SH-SY5Y (cell line): ENCODE results near the gene PTPRD.

Experiments used
- GATA2 ChIP-seq: IDR thresholded peaks from 2 replicates; pipeline ENCODE4 v1.6.1; 2011; ENCODE audit warnings: mild to moderate bottlenecking, low read depth, low read length
- GATA3 ChIP-seq: IDR thresholded peaks from 2 replicates; pipeline ENCODE4 v1.6.1; 2011; ENCODE audit warnings: low read depth, mild to moderate bottlenecking, low read length, moderate library complexity

PTPRD gene

GRCh38 chr9:8838136-8838535 lies 1774.7 kb downstream of the PTPRD start:
- TF ChIP-seq GATA2 (no peak), GATA3 (no peak)

DNA sequence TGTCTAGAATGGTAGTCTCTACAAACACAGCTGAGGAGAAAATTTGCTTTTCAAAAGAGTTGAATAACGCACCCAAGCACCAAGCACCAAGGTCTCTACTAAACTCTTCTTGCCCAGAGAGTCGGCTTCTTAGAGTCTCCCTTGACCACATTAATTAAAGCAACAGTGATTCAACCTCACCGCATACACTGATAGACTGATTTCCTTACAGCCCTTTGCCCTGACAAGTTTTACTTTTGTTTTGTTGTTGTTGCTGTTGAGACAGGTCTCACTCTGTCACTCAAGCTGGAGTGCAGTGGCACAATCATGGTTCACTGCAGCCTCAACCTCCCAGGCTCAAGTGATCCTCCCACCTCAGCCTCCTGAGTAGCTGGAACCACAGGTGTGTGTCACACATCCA lies 1777.5 kb downstream of the PTPRD start:
- TF ChIP-seq GATA2 (no peak), GATA3 (no peak)

- TF ChIP-seq GATA2 (no peak), GATA3 (no peak)
These were observed 1779.8 kb downstream of the PTPRD start for GRCh38 chr9:8832955-8833354.

GRCh38 chr9:8832386-8832785 lies 1780.4 kb downstream of the PTPRD start:
- TF ChIP-seq GATA2 (no peak), GATA3 (no peak)

DNA sequence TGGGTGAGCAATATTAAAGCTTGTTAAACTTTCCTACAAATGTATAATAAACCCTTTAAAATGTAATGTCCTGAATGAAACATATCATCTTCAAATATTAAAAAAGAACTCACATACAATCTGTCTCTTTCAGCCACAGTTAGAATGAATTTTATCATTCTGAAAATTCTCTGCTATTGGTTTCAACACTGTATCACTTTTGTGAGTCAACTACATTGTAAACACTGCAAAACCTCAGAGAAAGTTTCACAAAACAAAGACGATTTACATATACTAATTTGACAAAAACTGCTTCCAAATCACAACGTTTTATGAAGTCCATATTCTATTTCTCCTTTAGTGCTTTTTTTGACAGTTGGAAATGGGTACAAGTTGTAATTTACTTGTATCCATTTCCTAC lies 1781.2 kb downstream of the PTPRD start:
- no peak for TF ChIP-seq GATA2
- no peak for TF ChIP-seq GATA3

DNA sequence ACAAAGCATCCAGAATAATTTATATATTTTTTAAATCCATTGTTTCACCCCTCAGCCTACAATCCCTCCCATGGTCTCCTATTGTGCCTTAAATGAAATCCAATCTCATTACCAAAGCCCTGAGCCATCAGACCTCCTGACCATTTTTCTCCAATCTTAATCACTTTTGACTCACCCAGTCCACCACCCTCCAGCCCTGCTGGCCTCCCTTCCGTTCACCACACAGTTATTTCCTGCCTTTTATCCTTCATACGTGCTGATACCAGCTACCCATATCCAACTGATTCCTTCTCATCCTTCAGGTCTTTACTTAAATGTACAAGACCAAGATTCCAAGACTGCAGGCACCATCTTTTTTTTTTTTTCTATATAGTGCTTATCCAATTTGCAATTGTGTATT lies 1786.5 kb downstream of the PTPRD start:
- TF ChIP-seq GATA3 (no peak), GATA2 (no peak)

GRCh38 chr9:8825585-8826147 lies 1787.1 kb downstream of the PTPRD start:
- no peak for TF ChIP-seq GATA3
- TF ChIP-seq GATA2, result no peak

- TF ChIP-seq GATA2, result no peak
- TF ChIP-seq GATA3, result no peak
These were observed 1789.5 kb downstream of the PTPRD start for GRCh38 chr9:8823131-8823895.

DNA sequence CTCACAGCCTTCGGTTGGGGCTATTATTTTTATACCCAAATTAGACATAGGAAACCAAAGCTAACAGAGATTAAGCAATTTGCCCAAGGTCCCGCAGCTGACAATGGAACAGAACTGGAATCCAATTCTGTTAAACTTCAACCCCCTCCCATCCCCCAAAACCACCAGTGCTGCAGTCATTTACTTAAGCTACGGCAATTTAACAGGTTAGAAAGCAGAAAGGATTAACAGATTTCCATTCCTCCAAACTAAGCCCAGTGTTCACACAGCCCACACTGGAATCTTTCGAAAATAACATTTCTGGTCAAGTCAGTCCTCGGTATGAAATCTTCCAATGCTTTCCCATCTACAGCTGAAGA lies 1790.2 kb downstream of the PTPRD start:
- TF ChIP-seq GATA3 (no peak), GATA2 (no peak)

- TF ChIP-seq GATA2 (no peak), GATA3 (no peak)
These were observed 1790.7 kb downstream of the PTPRD start for GRCh38 chr9:8821910-8822666.

- no peak for TF ChIP-seq GATA3
- TF ChIP-seq GATA2, result no peak
These were observed 1795.5 kb downstream of the PTPRD start for GRCh38 chr9:8817335-8817734.

DNA sequence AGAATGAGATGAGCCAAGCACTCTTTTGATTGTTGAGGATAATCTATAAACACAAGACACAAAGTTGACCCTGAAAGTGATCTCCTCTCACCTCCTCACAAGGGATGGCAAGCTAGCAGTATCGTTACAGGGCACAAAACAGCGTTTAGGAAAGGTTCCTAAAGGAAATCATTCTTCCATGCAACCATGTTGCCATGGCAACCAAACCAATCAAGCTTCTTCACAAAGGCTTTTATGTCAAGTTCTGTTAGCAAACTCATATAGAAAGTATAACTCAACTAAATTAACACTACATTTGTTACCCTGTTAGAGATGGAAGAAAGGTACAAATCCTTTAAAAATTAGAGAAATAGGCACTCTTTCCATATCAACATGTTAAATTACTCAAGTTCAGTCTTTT lies 1796.4 kb downstream of the PTPRD start:
- no peak for TF ChIP-seq GATA3
- TF ChIP-seq GATA2, result no peak

- TF ChIP-seq GATA2 (no peak; the same call in 1 of the 2 replicates), GATA3 (peak; percentile 63; the same call in 1 of the 2 replicates)
These were observed 1796.9 kb downstream of the PTPRD start for GRCh38 chr9:8815931-8816330.

DNA sequence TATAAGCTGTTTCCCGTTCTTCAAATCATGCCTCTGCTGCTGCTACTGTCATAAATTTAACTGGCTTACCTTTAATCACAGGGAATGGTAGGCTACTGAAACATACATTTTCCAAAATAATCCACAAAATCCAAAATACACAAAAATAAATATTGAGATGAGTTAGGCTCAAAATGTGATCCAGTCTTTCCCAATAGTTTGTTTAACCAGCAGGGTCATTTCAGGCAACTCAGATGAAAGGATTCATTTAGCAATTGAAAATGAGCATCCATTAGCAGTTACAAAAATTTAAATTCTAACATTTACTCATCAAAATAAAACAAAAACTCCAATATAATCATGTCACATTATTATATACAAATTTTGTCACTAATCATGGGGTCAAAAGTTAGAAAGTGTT lies 1797.6 kb downstream of the PTPRD start:
- TF ChIP-seq GATA2 (no peak), GATA3 (no peak)

- TF ChIP-seq GATA3, result no peak
- TF ChIP-seq GATA2, result no peak
These were observed 1799.9 kb downstream of the PTPRD start for GRCh38 chr9:8812888-8813287.

DNA sequence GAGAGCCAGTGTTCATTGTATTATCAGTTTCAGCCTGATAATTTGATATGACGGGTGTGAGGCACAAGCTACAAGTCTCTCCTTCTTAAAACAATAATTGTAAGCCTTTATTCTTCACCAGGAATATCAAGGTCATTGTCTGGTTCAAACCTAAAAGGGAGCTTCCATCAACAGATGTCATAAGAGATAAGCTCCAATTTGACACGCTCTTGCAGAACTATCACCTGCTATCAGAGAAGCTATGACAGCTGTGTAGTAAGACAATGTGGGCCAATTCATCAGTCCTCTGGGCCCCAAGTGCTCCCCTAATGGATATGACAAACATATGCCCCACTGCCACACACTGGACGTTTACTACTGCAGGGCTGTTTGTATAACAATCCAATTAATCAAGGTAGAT lies 1803.1 kb downstream of the PTPRD start:
- peak; percentile 52 for TF ChIP-seq GATA3
- TF ChIP-seq GATA2, result 0 out of 2 replicates have a peak, but pooled peaks have one; percentile 27

GRCh38 chr9:8806150-8806549 lies 1806.7 kb downstream of the PTPRD start:
- TF ChIP-seq GATA3, result no peak
